NCI-H446 (cell line): ENCODE measurements around the gene CPSF4.
"Not testable (repeated sequence)": the region's sequence is repeated elsewhere in the genome, so short reads cannot be mapped to it uniquely, and the experiment has no call there.

Source experiments
- DNase-seq, 2 experiments: peaks; one replicate each; lab custom pipeline; 2025; lab: John Stamatoyannopoulos, UW

Gene CPSF4

DNA sequence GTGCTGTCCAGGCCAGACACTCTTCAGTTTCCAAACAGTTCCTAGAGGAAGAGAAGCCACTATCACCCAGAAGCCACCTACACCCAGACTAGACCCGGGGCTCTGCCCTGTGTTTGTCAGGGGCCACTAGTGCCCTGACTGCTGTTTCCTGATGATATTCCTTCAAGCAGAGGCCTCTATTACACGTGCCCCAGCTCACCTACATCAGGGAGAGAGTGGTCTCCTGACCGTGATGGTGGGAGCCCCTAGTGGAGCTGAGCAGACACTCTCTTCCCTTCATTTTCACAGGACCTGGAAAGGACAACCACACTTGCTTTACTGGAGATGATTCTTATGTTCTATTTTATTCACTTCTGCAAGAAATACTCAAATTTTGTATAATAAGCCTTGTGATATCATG is 52.1 kb downstream of the CPSF4 start:
- DNase-seq: no peak

DNA sequence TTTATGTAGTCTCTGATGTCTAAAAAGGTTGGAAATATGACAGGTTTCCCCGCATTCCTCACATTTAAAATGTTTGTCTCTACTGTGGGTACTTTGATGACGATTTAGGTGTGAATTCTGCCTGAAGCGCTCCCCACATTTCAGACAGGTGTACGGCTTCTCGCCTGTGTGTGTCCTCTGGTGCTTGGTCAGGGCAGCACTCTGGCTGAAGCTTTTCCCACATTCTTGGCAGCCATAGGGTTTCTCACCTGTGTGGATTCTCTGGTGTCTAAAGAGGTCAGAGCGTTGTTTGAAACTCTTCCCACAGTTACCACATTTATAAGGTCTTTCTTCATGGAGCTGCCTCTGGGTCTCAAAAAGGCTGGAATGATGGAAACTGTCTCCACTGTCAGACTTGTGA is 55.1 kb downstream of the CPSF4 start:
- no peak for DNase-seq

DNA sequence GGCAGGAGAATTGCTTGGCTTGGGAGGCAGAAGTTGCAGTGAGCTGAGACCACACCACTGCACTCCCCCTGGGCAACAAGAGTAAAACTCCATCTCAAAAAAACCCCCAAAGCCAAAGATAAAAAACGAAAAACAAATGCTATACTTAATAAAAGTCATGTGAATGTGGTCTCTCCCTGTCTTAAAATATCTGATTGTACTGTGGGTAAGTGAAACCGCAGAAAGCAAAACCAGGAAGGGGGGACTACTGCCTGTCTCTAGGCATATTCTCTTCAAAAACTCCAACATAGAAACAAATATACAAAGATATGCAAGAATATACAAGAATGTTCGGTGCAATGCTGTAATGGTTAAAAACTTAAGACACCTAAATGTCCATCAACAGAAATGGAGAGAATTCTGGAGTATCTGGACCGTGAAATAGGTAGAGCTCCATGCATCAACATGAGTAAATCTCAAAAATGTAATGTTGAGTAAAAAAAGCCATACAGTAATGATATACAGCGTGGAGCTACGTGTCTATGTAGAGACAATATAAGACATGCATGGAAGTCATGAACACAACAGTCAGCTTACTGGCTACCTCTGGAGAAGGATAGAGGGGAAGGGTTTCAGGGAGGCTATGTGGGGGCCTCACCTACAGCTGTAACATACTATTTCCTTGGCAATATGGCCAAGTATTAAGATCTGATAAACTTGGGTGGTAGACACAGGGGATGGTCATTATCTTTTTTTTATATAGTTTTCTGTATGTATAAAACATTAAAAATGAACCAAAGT is 59.2 kb downstream of the CPSF4 start:
- no peak for DNase-seq

GRCh38 chr7:99498546-99498944 is 59.8 kb downstream of the CPSF4 start:
- no peak for DNase-seq

DNA sequence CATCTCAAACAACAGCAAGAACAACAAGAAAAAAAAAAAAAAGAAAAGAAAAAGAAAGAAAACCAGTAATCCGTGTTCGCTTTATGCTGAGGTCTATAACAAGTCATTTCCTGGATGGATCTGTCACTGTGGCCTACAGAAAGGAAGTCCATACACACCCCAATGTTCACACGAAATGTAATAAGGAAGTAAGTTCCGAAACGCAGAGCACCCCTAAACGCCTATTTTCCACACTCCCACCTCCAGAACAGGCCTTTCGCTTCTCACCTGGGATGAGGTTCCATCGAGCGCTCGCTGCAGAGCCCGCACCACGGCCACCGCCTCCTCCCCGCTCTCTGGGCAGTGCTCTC is 60.6 kb downstream of the CPSF4 start:
- no peak for DNase-seq

GRCh38 chr7:99499721-99500636 is 61.2 kb downstream of the CPSF4 start, which contains the start of gene ZNF394:
ZNF394 (minus strand) TSS chr7:99500281; CDS start chr7:99500093, 188 bp downstream.
- DNase-seq: peak; percentile 78 to 84

GRCh38 chr7:99500637-99501009 is 61.9 kb downstream of the CPSF4 start:
- DNase-seq: no peak

GRCh38 chr7:99501236-99501635 is 62.5 kb downstream of the CPSF4 start:
- not testable (repeated sequence) for DNase-seq

DNA sequence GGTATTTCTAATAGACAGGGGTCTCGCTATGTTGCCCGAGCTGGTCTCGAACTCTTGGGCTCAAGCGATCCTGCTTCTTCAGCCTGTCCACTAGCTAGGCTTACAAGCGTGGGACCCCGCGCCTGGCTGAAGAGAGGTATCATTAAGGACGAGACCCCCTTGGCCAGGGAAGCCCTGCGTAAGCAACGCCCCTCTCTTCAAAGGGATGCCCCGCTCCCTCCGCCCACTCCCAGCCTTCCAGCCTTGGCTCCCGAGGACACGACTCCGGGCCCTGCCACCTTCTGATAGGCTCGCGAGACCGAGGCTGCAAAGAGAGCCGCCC is 65.5 kb downstream of the CPSF4 start:
- DNase-seq: peak; percentile 91 to 96

GRCh38 chr7:99504603-99505323 is 66.0 kb downstream of the CPSF4 start, which contains the start of gene ZKSCAN5:
ZKSCAN5 (plus strand) TSS chr7:99504662; CDS start chr7:99506045, 1,383 bp downstream.
- DNase-seq: peak; percentile 90 to 91

DNA sequence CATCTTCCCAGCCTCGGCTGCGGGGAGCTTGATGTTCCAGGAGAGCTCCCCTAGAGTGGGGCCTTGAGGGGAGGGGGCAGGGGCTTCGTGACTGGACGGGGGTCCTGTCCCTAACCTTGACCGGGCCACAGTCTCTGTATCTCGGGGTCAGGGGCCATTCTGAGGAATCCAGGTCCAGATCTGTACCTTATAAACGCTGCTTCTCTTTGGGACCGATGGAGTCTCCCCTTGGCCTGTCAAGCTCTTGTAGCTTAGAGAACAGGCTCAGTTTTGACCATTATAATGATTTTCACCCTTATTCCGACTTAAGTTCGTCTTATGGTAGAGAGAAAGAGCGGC is 66.5 kb downstream of the CPSF4 start:
- no peak for DNase-seq
